ENCODE results near the gene ICAM2.
"Not testable (repeated sequence)": the region's sequence is repeated elsewhere in the genome, so short reads cannot be mapped to it uniquely, and the experiment has no call there.

Gene ICAM2

GRCh38 chr17:64007838-64008282 lies 12.6 kb downstream of the ICAM2 start:
- Mint-ChIP-seq H3K27ac (no peak overlapping the region), H3K4me3 (no peak overlapping the region), H3K4me1 (ENCODE audit: low read depth) (peaks cover 56% of the 10 kb centered on the region), H3K9me3 (no peaks in the 10 kb centered on the region), H3K27me3 (no peaks in the 10 kb centered on the region), H3K36me3 (ENCODE audit: low read depth) (peaks cover 38% of the 10 kb centered on the region)

GRCh38 chr17:64007089-64007837 lies 13.2 kb downstream of the ICAM2 start:
- Mint-ChIP-seq H3K4me1 (ENCODE audit: low read depth) (peaks cover 53% of the 10 kb centered on the region), H3K36me3 (ENCODE audit: low read depth) (peaks cover 34% of the 10 kb centered on the region)
- not testable (repeated sequence) for H3K27ac Mint-ChIP-seq, H3K27me3 Mint-ChIP-seq, H3K4me3 Mint-ChIP-seq, H3K9me3 Mint-ChIP-seq

- Mint-ChIP-seq H3K27ac (no peak overlapping the region), H3K4me3 (no peak overlapping the region), H3K9me3 (no peaks in the 10 kb centered on the region), H3K36me3 (ENCODE audit: low read depth) (peaks cover 29% of the 10 kb centered on the region), H3K4me1 (ENCODE audit: low read depth) (peaks cover 47% of the 10 kb centered on the region), H3K27me3 (no peaks in the 10 kb centered on the region)
Measured at GRCh38 chr17:64006361-64007088, 13.9 kb downstream of the ICAM2 start.

- Mint-ChIP-seq H3K36me3 (ENCODE audit: low read depth) (peaks cover 21% of the 10 kb centered on the region), H3K4me3 (no peak overlapping the region), H3K27ac (no peak overlapping the region), H3K4me1 (ENCODE audit: low read depth) (peaks cover 40% of the 10 kb centered on the region), H3K9me3 (no peaks in the 10 kb centered on the region), H3K27me3 (no peaks in the 10 kb centered on the region)
Measured at GRCh38 chr17:64005734-64006167, 14.7 kb downstream of the ICAM2 start.

- Mint-ChIP-seq H3K27ac (no peak overlapping the region), H3K36me3 (ENCODE audit: low read depth) (peaks cover 16% of the 10 kb centered on the region), H3K4me3 (no peak overlapping the region), H3K9me3 (no peaks in the 10 kb centered on the region), H3K4me1 (ENCODE audit: low read depth) (peaks cover 33% of the 10 kb centered on the region), H3K27me3 (no peaks in the 10 kb centered on the region)
Measured at GRCh38 chr17:64004903-64005733, 15.3 kb downstream of the ICAM2 start.

- Mint-ChIP-seq H3K9me3 (no peaks in the 10 kb centered on the region), H3K4me1 (ENCODE audit: low read depth) (peaks cover 31% of the 10 kb centered on the region), H3K4me3 (no peak overlapping the region), H3K36me3 (ENCODE audit: low read depth) (peaks cover 12% of the 10 kb centered on the region), H3K27ac (no peak overlapping the region), H3K27me3 (peaks cover 3% of the 10 kb centered on the region)
Measured at GRCh38 chr17:64004218-64004770, 16.1 kb downstream of the ICAM2 start.

GRCh38 chr17:64003526-64004121 lies 16.8 kb downstream of the ICAM2 start:
- no peaks in the 10 kb centered on the region for H3K9me3 Mint-ChIP-seq
- H3K36me3 Mint-ChIP-seq (ENCODE audit: low read depth) = peaks cover 12% of the 10 kb centered on the region
- peaks cover 3% of the 10 kb centered on the region for H3K27me3 Mint-ChIP-seq
- no peak overlapping the region for H3K4me3 Mint-ChIP-seq
- H3K27ac Mint-ChIP-seq = no peak overlapping the region
- H3K4me1 Mint-ChIP-seq (ENCODE audit: low read depth) = peaks cover 30% of the 10 kb centered on the region

GRCh38 chr17:64002658-64003525 lies 17.5 kb downstream of the ICAM2 start:
- Mint-ChIP-seq H3K27me3 (peaks cover 3% of the 10 kb centered on the region), H3K4me3 (no peak overlapping the region), H3K9me3 (no peaks in the 10 kb centered on the region), H3K36me3 (ENCODE audit: low read depth) (peaks cover 12% of the 10 kb centered on the region), H3K4me1 (ENCODE audit: low read depth) (peaks cover 30% of the 10 kb centered on the region), H3K27ac (no peak overlapping the region)

GRCh38 chr17:64001763-64002529 lies 18.5 kb downstream of the ICAM2 start:
- no peaks in the 10 kb centered on the region for H3K9me3 Mint-ChIP-seq
- peaks cover 3% of the 10 kb centered on the region for H3K27me3 Mint-ChIP-seq
- no peak overlapping the region for H3K4me3 Mint-ChIP-seq
- H3K36me3 Mint-ChIP-seq (ENCODE audit: low read depth) = peaks cover 12% of the 10 kb centered on the region
- H3K4me1 Mint-ChIP-seq (ENCODE audit: low read depth) = peaks cover 25% of the 10 kb centered on the region
- no peak overlapping the region for H3K27ac Mint-ChIP-seq

- H3K36me3 Mint-ChIP-seq (ENCODE audit: low read depth) = peaks cover 12% of the 10 kb centered on the region
- H3K9me3 Mint-ChIP-seq = no peaks in the 10 kb centered on the region
- no peak overlapping the region for H3K4me3 Mint-ChIP-seq
- H3K27me3 Mint-ChIP-seq = peaks cover 3% of the 10 kb centered on the region
- peaks cover 22% of the 10 kb centered on the region for H3K4me1 Mint-ChIP-seq (ENCODE audit: low read depth)
- H3K27ac Mint-ChIP-seq = no peak overlapping the region
Measured at GRCh38 chr17:64001091-64001579, 19.3 kb downstream of the ICAM2 start.

GRCh38 chr17:63999680-64000531 lies 20.5 kb downstream of the ICAM2 start:
- peaks cover 3% of the 10 kb centered on the region for H3K27me3 Mint-ChIP-seq
- no peak overlapping the region for H3K27ac Mint-ChIP-seq
- H3K4me3 Mint-ChIP-seq = peak overlapping the region; percentile 84
- peaks cover 22% of the 10 kb centered on the region for H3K4me1 Mint-ChIP-seq (ENCODE audit: low read depth)
- H3K36me3 Mint-ChIP-seq (ENCODE audit: low read depth) = peaks cover 12% of the 10 kb centered on the region
- no peaks in the 10 kb centered on the region for H3K9me3 Mint-ChIP-seq

Data from stimulated activated naive CD8-positive, alpha-beta T cell treated with anti-CD3 and anti-CD28 coated beads, Interleukin-15, Interleukin-2, amounts not matched to agents 100 ng/mL and 50 ng/mL, for 24 hours (primary cell).